Measurements from ENCODE around the gene REPIN1. TPM values are rescaled to one million over a fixed set of nuclear protein-coding genes. Genes with fewer than 3 reads are reported as not detected.

REPIN1 gene
- total RNA-seq, 3 donors from 2014 or later (not counting 1 experiment from before 2014, with no cell fraction given): 58.9 to 79.4 (median 76.5) TPM

GRCh38 chr7:150342121-150342408 is 26.6 kb upstream of the REPIN1 start:
- ATAC-seq: no peak
- no peak overlapping the region for H3K27ac Mint-ChIP-seq
- H3K9me3 ChIP-seq (ENCODE audit: control insufficient read depth, insufficient read depth, low read length): peaks cover 4% of the 10 kb centered on the region
- peaks cover 6% of the 10 kb centered on the region for H3K36me3 ChIP-seq (ENCODE audit: control insufficient read depth, insufficient read depth, low read length)
- no peak overlapping the region for H3K4me3 ChIP-seq (ENCODE audit: low read length)
- 96% methylated on average over 9 of the region's 9 CpGs for WGBS (ENCODE audit: insufficient coverage)
- peaks cover 0 to 11% of the 10 kb centered on the region in 2 donors for H3K4me1 Mint-ChIP-seq
- DNase-seq: no peak
- no peaks in the 10 kb centered on the region for H3K36me3 Mint-ChIP-seq
- peaks cover 12% of the 10 kb centered on the region for H3K4me1 ChIP-seq (ENCODE audit: control insufficient read depth, insufficient read depth, low read length)
- H3K4me3 Mint-ChIP-seq: peak overlapping the region; percentile 13
- peaks cover 33 to 41% of the 10 kb centered on the region in 2 donors for H3K27me3 Mint-ChIP-seq (ENCODE audit: low read depth in 2 of 2)
- intact Hi-C loops (cut with micrococcal nuclease): no loop called here
- no peak overlapping the region for H3K27ac ChIP-seq (ENCODE audit: low read length)
- H3K27me3 ChIP-seq (ENCODE audit: control insufficient read depth, insufficient read depth, low read length): peaks cover 20% of the 10 kb centered on the region
- H3K9me3 Mint-ChIP-seq: no peaks in the 10 kb centered on the region
- no peak for TF ChIP-seq CTCF (IDR thresholded peaks at IDR 0.05)

- Mint-ChIP-seq H3K4me3 (no peak overlapping the region), H3K4me1 (peaks cover 0 to 11% of the 10 kb centered on the region in 2 donors), H3K9me3 (no peaks in the 10 kb centered on the region), H3K27ac (no peak overlapping the region), H3K36me3 (no peaks in the 10 kb centered on the region), H3K27me3 (ENCODE audit: low read depth in 2 of 2) (peaks cover 33 to 40% of the 10 kb centered on the region in 2 donors)
- Histone ChIP-seq H3K9me3 (ENCODE audit: control insufficient read depth, insufficient read depth, low read length) (peaks cover 4% of the 10 kb centered on the region), H3K36me3 (ENCODE audit: control insufficient read depth, insufficient read depth, low read length) (no peaks in the 10 kb centered on the region), H3K4me1 (ENCODE audit: control insufficient read depth, insufficient read depth, low read length) (peaks cover 12% of the 10 kb centered on the region), H3K27me3 (ENCODE audit: control insufficient read depth, insufficient read depth, low read length) (peaks cover 20% of the 10 kb centered on the region), H3K27ac (ENCODE audit: low read length) (no peak overlapping the region), H3K4me3 (ENCODE audit: low read length) (no peak overlapping the region)
- no peak for DNase-seq
- no peak for ATAC-seq
- TF ChIP-seq CTCF (IDR thresholded peaks at IDR 0.05): no peak
- intact Hi-C loops (cut with micrococcal nuclease): no loop called here
- WGBS (ENCODE audit: insufficient coverage): 56% methylated on average over 2 of the region's 2 CpGs
Measured at GRCh38 chr7:150343225-150343624, 25.4 kb upstream of the REPIN1 start.

GRCh38 chr7:150344299-150344698 is 24.3 kb upstream of the REPIN1 start:
- no peak for ATAC-seq
- Mint-ChIP-seq H3K27me3 (ENCODE audit: low read depth in 2 of 2) (peaks cover 33 to 43% of the 10 kb centered on the region in 2 donors), H3K4me1 (peaks cover 0 to 11% of the 10 kb centered on the region in 2 donors), H3K4me3 (no peak overlapping the region), H3K9me3 (no peaks in the 10 kb centered on the region), H3K36me3 (no peaks in the 10 kb centered on the region), H3K27ac (no peak overlapping the region)
- H3K36me3 ChIP-seq (ENCODE audit: control insufficient read depth, insufficient read depth, low read length): no peaks in the 10 kb centered on the region
- H3K4me3 ChIP-seq (ENCODE audit: low read length): no peak overlapping the region
- no peak for DNase-seq
- intact Hi-C loops (cut with micrococcal nuclease): no loop called here
- peaks cover 20% of the 10 kb centered on the region for H3K27me3 ChIP-seq (ENCODE audit: control insufficient read depth, insufficient read depth, low read length)
- TF ChIP-seq CTCF (IDR thresholded peaks at IDR 0.05): no peak
- H3K9me3 ChIP-seq (ENCODE audit: control insufficient read depth, insufficient read depth, low read length): peaks cover 4% of the 10 kb centered on the region
- no peak overlapping the region for H3K27ac ChIP-seq (ENCODE audit: low read length)
- H3K4me1 ChIP-seq (ENCODE audit: control insufficient read depth, insufficient read depth, low read length): peaks cover 12% of the 10 kb centered on the region

- H3K36me3 Mint-ChIP-seq: no peaks in the 10 kb centered on the region
- 93% methylated on average over 1 of the region's 1 CpG for WGBS (ENCODE audit: insufficient coverage)
- no peak overlapping the region for H3K4me3 Mint-ChIP-seq
- TF ChIP-seq CTCF (IDR thresholded peaks at IDR 0.05): no peak
- Histone ChIP-seq H3K36me3 (ENCODE audit: control insufficient read depth, insufficient read depth, low read length) (no peaks in the 10 kb centered on the region), H3K4me3 (ENCODE audit: low read length) (no peak overlapping the region), H3K27me3 (ENCODE audit: control insufficient read depth, insufficient read depth, low read length) (peaks cover 20% of the 10 kb centered on the region), H3K27ac (ENCODE audit: low read length) (no peak overlapping the region), H3K9me3 (ENCODE audit: control insufficient read depth, insufficient read depth, low read length) (peaks cover 4% of the 10 kb centered on the region), H3K4me1 (ENCODE audit: control insufficient read depth, insufficient read depth, low read length) (peaks cover 9% of the 10 kb centered on the region)
- no peak for ATAC-seq
- H3K4me1 Mint-ChIP-seq: peaks cover 0 to 9% of the 10 kb centered on the region in 2 donors
- intact Hi-C loops (cut with micrococcal nuclease): no loop called here
- DNase-seq: no peak
- no peak overlapping the region for H3K27ac Mint-ChIP-seq
- H3K27me3 Mint-ChIP-seq (ENCODE audit: low read depth in 2 of 2): peaks cover 33 to 40% of the 10 kb centered on the region in 2 donors
- no peaks in the 10 kb centered on the region for H3K9me3 Mint-ChIP-seq
Measured at GRCh38 chr7:150345012-150345411, 23.6 kb upstream of the REPIN1 start.

Data from natural killer cell (primary cell).